ENCODE results near the gene CARMIL1.
"Not testable (repeated sequence)": the region's sequence is repeated elsewhere in the genome, so short reads cannot be mapped to it uniquely, and the experiment has no call there.

Gene CARMIL1

GRCh38 chr6:25371037-25371347 lies 91.8 kb downstream of the CARMIL1 start:
- TF ChIP-seq CTCF (conservative IDR thresholded peaks at IDR 0.05; ENCODE audit: low read depth, low read length) = no peak
- no peak overlapping the region for H3K4me3 ChIP-seq (ENCODE audit: low read length)
- DNase-seq (ENCODE audit: low read depth) = no peak

- no peak for TF ChIP-seq CTCF (conservative IDR thresholded peaks at IDR 0.05; ENCODE audit: low read depth, low read length)
- no peak overlapping the region for H3K4me3 ChIP-seq (ENCODE audit: low read length)
- no peak for DNase-seq (ENCODE audit: low read depth)
These were observed 96.0 kb downstream of the CARMIL1 start for GRCh38 chr6:25375125-25375524.

GRCh38 chr6:25377664-25378063 lies 98.5 kb downstream of the CARMIL1 start:
- DNase-seq (ENCODE audit: low read depth) = no peak
- no peak overlapping the region for H3K4me3 ChIP-seq (ENCODE audit: low read length)
- TF ChIP-seq CTCF (conservative IDR thresholded peaks at IDR 0.05; ENCODE audit: low read depth, low read length) = no peak

GRCh38 chr6:25381077-25381476 lies 101.9 kb downstream of the CARMIL1 start:
- no peak overlapping the region for H3K4me3 ChIP-seq (ENCODE audit: low read length)
- no peak for TF ChIP-seq CTCF (conservative IDR thresholded peaks at IDR 0.05; ENCODE audit: low read depth, low read length)
- DNase-seq (ENCODE audit: low read depth) = no peak

- not testable (repeated sequence) for H3K4me3 ChIP-seq (ENCODE audit: low read length); DNase-seq (ENCODE audit: low read depth)
These were observed 103.3 kb downstream of the CARMIL1 start for GRCh38 chr6:25382476-25382875.

- no peak overlapping the region for H3K4me3 ChIP-seq (ENCODE audit: low read length)
- no peak for DNase-seq (ENCODE audit: low read depth)
- no peak for TF ChIP-seq CTCF (conservative IDR thresholded peaks at IDR 0.05; ENCODE audit: low read depth, low read length)
These were observed 105.1 kb downstream of the CARMIL1 start for GRCh38 chr6:25384234-25384633.

- no peak for DNase-seq (ENCODE audit: low read depth)
- no peak overlapping the region for H3K4me3 ChIP-seq (ENCODE audit: low read length)
- TF ChIP-seq CTCF (conservative IDR thresholded peaks at IDR 0.05; ENCODE audit: low read depth, low read length) = no peak
These were observed 105.8 kb downstream of the CARMIL1 start for GRCh38 chr6:25384967-25385366.

- no peak for DNase-seq (ENCODE audit: low read depth)
- no peak for TF ChIP-seq CTCF (conservative IDR thresholded peaks at IDR 0.05; ENCODE audit: low read depth, low read length)
- H3K4me3 ChIP-seq (ENCODE audit: low read length) = no peak overlapping the region
These were observed 108.3 kb downstream of the CARMIL1 start for GRCh38 chr6:25387483-25387882.
